AG09309 (cell line): Measurements from ENCODE around the gene PCDH1.

Source experiments
- DNase-seq: peaks from one replicate; pipeline ENCODE4 v3.0.0-alpha.2; 2010; ENCODE audit warnings: low read depth
- H3K4me3 ChIP-seq: 2 replicates; pipeline ENCODE4 v1.5.1; 2011; ENCODE audit warnings: mild to moderate bottlenecking, low read depth, low read length, moderate library complexity; ENCODE audit not compliant: control insufficient read depth
- TF ChIP-seq, protein P1 (sequence below): IDR thresholded peaks from 2 replicates; pipeline ENCODE4 v1.5.1; 2011; ENCODE audit warnings: mild to moderate bottlenecking, low read depth, low read length, inconsistent platforms; ENCODE audit not compliant: insufficient read depth, control insufficient read depth; ENCODE audit errors: missing control alignments

The PCDH1 gene

DNA sequence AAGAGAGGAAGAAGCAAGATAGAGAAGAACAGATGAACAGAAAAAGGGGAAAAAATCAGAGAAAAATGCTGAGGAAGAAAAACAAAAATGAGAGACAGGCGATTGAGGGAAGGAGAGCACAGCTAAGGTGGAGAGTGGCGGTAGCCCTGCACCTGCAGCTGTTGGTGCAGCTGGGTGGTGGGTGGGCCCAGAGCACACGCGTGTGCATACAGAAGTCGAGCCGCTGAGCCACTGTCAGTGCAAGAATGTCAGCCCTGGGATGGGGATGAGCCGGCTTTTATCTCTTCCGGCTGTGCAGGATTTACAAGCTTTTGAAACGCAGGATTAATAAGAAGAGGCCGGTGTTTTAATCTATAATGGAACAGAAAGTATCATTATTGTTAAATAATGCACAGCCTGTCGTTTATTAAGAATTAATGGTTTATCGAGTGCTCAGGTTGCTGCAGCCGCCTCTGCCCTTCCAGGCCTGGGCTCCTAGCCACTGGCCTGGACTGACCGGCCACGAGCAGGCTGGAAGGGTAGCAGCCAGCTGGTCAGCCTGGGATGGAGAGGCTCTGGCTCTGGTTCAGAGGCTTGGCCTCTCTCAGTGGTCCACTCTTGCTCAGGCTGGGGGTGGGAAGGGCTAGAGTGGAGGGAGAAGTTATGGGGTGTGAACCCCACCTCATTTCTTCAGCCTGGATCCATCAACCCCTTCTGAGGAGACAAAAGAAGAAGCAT is 68.7 kb downstream of the PCDH1 start:
- TF ChIP-seq, protein P1, sequence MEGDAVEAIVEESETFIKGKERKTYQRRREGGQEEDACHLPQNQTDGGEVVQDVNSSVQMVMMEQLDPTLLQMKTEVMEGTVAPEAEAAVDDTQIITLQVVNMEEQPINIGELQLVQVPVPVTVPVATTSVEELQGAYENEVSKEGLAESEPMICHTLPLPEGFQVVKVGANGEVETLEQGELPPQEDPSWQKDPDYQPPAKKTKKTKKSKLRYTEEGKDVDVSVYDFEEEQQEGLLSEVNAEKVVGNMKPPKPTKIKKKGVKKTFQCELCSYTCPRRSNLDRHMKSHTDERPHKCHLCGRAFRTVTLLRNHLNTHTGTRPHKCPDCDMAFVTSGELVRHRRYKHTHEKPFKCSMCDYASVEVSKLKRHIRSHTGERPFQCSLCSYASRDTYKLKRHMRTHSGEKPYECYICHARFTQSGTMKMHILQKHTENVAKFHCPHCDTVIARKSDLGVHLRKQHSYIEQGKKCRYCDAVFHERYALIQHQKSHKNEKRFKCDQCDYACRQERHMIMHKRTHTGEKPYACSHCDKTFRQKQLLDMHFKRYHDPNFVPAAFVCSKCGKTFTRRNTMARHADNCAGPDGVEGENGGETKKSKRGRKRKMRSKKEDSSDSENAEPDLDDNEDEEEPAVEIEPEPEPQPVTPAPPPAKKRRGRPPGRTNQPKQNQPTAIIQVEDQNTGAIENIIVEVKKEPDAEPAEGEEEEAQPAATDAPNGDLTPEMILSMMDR: no peak
- DNase-seq: no peak
- no peak overlapping the region for H3K4me3 ChIP-seq

- H3K4me3 ChIP-seq: no peak overlapping the region
- TF ChIP-seq, protein P1: no peak
- no peak for DNase-seq
Observed at GRCh38 chr5:141808857-141809256, 69.4 kb downstream of the PCDH1 start.

GRCh38 chr5:141807732-141808131 is 70.5 kb downstream of the PCDH1 start:
- TF ChIP-seq, protein P1: no peak
- no peak for DNase-seq
- no peak overlapping the region for H3K4me3 ChIP-seq

DNA sequence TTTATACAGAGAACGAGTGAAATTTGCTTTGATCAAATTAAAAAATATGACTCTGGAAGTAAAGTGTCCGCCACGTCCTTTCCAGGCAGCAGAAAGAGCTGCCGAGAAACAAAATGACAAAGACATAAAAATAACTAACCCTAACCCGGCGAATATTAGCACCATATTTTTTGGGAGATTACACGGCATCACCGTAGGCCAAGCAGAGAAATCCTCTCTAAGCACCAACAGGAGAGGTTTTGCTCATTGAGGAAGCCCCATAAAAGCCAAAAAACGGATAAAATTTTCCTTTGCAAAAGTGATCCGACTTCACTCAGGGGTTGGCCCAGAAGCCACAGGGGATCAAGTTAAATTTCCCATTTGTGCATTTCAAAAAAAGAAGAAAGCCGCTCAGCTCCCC is 70.9 kb downstream of the PCDH1 start:
- no peak overlapping the region for H3K4me3 ChIP-seq
- TF ChIP-seq, protein P1: no peak
- DNase-seq: no peak

DNA sequence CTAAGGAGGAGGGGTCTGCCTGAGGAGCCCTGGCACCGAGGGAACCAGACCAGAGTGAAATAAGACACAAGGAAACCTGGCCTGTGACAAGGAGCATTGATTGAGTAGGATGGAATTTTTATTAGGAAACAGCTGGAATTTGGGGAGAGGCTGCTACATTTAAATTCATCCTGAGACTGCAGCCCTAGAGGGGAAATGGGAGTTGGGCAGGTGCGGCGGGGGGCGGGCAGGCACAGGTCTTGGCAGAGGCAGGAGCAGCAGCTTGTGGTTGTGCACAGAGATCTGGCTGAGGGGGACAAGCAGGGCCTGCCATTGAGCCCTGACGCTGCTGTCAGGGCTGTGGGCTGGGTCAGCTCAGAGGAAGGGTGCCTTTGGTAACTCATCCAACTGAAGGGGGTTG is 71.6 kb downstream of the PCDH1 start:
- TF ChIP-seq, protein P1: no peak
- H3K4me3 ChIP-seq: no peak overlapping the region
- no peak for DNase-seq

GRCh38 chr5:141805874-141806595 is 72.2 kb downstream of the PCDH1 start:
- DNase-seq: no peak
- TF ChIP-seq, protein P1: no peak
- no peak overlapping the region for H3K4me3 ChIP-seq
